HepG2 (cell line): ENCODE results near the gene MRM1. TPM values are rescaled to one million over a fixed set of nuclear protein-coding genes. Genes with fewer than 3 reads are reported as not detected.

ENCODE experiments used
- ATAC-seq: fragments of 200-7000 bp; cut with Tn5 transposase; 3 replicates; pipeline ENCODE4 v1.9.1; 2020; ENCODE audit warnings: mild to moderate bottlenecking, moderate library complexity
- BruUV-seq: library from RNA; stranded (reverse); fragments of 400-500 nt; replicated peaks from 2 replicates; lab custom pipeline; 2021; lab: Mats Ljungman, UMichigan
- CTCF ChIA-PET: fragments of 300-600 bp; formaldehyde crosslinking; extraction: SDS; loops from one replicate; lab custom pipeline; 2021; ENCODE audit warnings: low total read pairs, inconsistent platforms, low intra/inter-chr PET ratio; lab: Yijun Ruan, JAX
- POLR2A ChIA-PET: fragments of 350-600 bp; sonication (Branson Sonifier 250); formaldehyde crosslinking; loops from one replicate; lab custom pipeline; 2020; ENCODE audit warnings: antibody characterized with exemption, inconsistent platforms; lab: Yijun Ruan, JAX
- DNase-seq: peaks from one replicate; pipeline ENCODE4 v3.0.0-alpha.2; 2015; ENCODE audit warnings: low spot score
- FAIRE-seq: peaks from 3 replicates; lab custom pipeline; 2011; peaks lifted over from hg19 to GRCh38; lab: Jason Lieb, UNC
- H2AFZ ChIP-seq: one replicate; pipeline ENCODE4 v1.6.1; 2011; ENCODE audit warnings: low read length, inconsistent platforms
- H3K27ac ChIP-seq: fragments of 300-600 bp; 3 replicates; pipeline ENCODE4 v1.8.0; 2011; ENCODE audit warnings: mixed run types, mild to moderate bottlenecking, mixed read lengths, low read length, inconsistent platforms; ENCODE audit not compliant: insufficient read depth; ENCODE audit errors: extremely low read length
- H3K27me3 ChIP-seq, 2 experiments: fragments of 200-600 bp in 1 of 2; 2 replicates in 1 of 2; 3 replicates in 1 of 2; pipeline versions ENCODE4 v1.6.0 to v1.8.0; 2011; ENCODE audit warnings: low read length in 2 of 2, mild to moderate bottlenecking in 2 of 2, moderate library complexity in 2 of 2, inconsistent platforms in 1 of 2; ENCODE audit not compliant: insufficient read depth in 2 of 2, control insufficient read depth in 1 of 2
- H3K36me3 ChIP-seq, 2 experiments: fragments of 200-600 bp in 1 of 2; replicated peaks in 1 of 2; 2 replicates in 1 of 2; 3 replicates in 1 of 2; pipeline versions ENCODE4 v1.5.1 to v1.8.0; 2011; ENCODE audit warnings: low read length in 2 of 2, inconsistent platforms in 1 of 2; ENCODE audit not compliant: insufficient read depth in 2 of 2, control insufficient read depth in 1 of 2
- H3K4me1 ChIP-seq: 2 replicates; pipeline ENCODE4 v1.5.1; 2012; ENCODE audit warnings: low read length, inconsistent platforms; ENCODE audit not compliant: insufficient read depth
- H3K4me2 ChIP-seq: 2 replicates; pipeline ENCODE4 v1.6.0; 2011; ENCODE audit warnings: low read depth, low read length, inconsistent platforms
- H3K4me3 ChIP-seq, 3 experiments: fragments of 200-600 bp in 1 of 3; sonication (generic), shearing (Covaris generic) in 1 of 3; replicated peaks in 1 of 3; 2 replicates each; pipeline ENCODE4 v1.5.1; 2011 to 2016; ENCODE audit warnings: low read length in 3 of 3, inconsistent platforms in 2 of 3, low read depth in 2 of 3, mild to moderate bottlenecking in 2 of 3, control low read depth in 1 of 3, mixed read lengths in 1 of 3; ENCODE audit not compliant: insufficient read depth in 1 of 3
- H3K79me2 ChIP-seq: one replicate; pipeline ENCODE4 v1.6.1; 2011; ENCODE audit warnings: low read length, inconsistent platforms; ENCODE audit not compliant: insufficient read depth
- H3K9ac ChIP-seq: 2 replicates; pipeline ENCODE4 v1.6.0; 2011; ENCODE audit warnings: mild to moderate bottlenecking, low read depth, low read length, inconsistent platforms; ENCODE audit not compliant: insufficient read depth
- H3K9me3 ChIP-seq: 2 replicates; pipeline ENCODE4 v1.5.1; 2012; ENCODE audit warnings: mild to moderate bottlenecking, low read length
- H4K20me1 ChIP-seq: 2 replicates; pipeline ENCODE4 v1.6.0; 2011; ENCODE audit warnings: inconsistent platforms, mild to moderate bottlenecking, low read length, moderate library complexity; ENCODE audit not compliant: insufficient read depth
- CCAR2 ChIP-seq: fragments of 200-400 bp; formaldehyde crosslinking; optimal IDR thresholded peaks from 2 replicates; pipeline ENCODE3; 2018; ENCODE audit warnings: low read depth, mild to moderate bottlenecking, low read length, moderate library complexity
- ETV5 ChIP-seq: IDR thresholded peaks from 2 replicates; pipeline ENCODE4 v1.6.1; 2018; ENCODE audit warnings: missing biosample characterization, missing genetic modification reagents, inconsistent platforms, borderline replicate concordance
- ETV6 ChIP-seq: sonication (generic); formaldehyde crosslinking; conservative IDR thresholded peaks from 2 replicates; pipeline ENCODE4 v1.4.0; 2020; ENCODE audit warnings: missing genetic modification reagents
- IRX3 ChIP-seq: sonication (generic); formaldehyde crosslinking; IDR thresholded peaks from 2 replicates; pipeline ENCODE4 v1.8.1; 2023; ENCODE audit warnings: mild to moderate bottlenecking, low read depth, missing genetic modification reagents, borderline replicate concordance
- KDM5A ChIP-seq: fragments of 200-600 bp; sonication (generic); IDR thresholded peaks from 2 replicates; pipeline ENCODE4 v1.7.0; 2018; ENCODE audit warnings: antibody characterized with exemption, mild to moderate bottlenecking, low read length, borderline replicate concordance
- POLR2G ChIP-seq: fragments of 200-400 bp; formaldehyde crosslinking; IDR thresholded peaks from 2 replicates; pipeline ENCODE4 v1.6.1; 2018; ENCODE audit warnings: mild to moderate bottlenecking, low read depth, low read length, moderate library complexity
- RAD21 ChIP-seq: fragments of 450-650 bp; formaldehyde crosslinking; IDR thresholded peaks from 2 replicates; pipeline ENCODE4 v1.5.0; 2020; ENCODE audit warnings: mild to moderate bottlenecking
- YY1 ChIP-seq: IDR thresholded peaks from 2 replicates; pipeline ENCODE4 v1.6.1; 2011; ENCODE audit warnings: low read length, low read depth, moderate library complexity, mild to moderate bottlenecking; ENCODE audit not compliant: insufficient read depth, insufficient replicate concordance
- ZNF709 ChIP-seq: sonication (generic); formaldehyde crosslinking; IDR thresholded peaks from 2 replicates; pipeline ENCODE4 v1.5.0; 2020; ENCODE audit warnings: mild to moderate bottlenecking, missing genetic modification reagents
- WGBS: methylation state at CpG from one replicate; pipeline ENCODE4 v1.1.6; 2017; ENCODE audit warnings: low lambda C conversion rate; 5-methylcytosine and 5-hydroxymethylcytosine counted together
- in situ Hi-C: cut with HindIII; loops from 2 replicates; pipeline ENCODE4 v1.10.0; 2017; ENCODE audit warnings: low pct_unique_long_range_greater_than_20kb; ENCODE audit not compliant: extremely low pct_ligation_motif_present
- intact Hi-C: fragments of 100-400 bp; cut with micrococcal nuclease; formaldehyde crosslinking; loops from one replicate; pipeline ENCODE4 v1.10.0; 2022; ENCODE audit not compliant: unreplicated experiment
- polyA plus RNA-seq, 8 experiments: library from polyadenylated mRNA; depleted of rRNA in 3 of 8; stranded (reverse) in 7 of 8; unstranded in 1 of 8; fragments of >200 nt; fragmentation: Illumina TruSeq in 4 of 8; extraction: Trizol in 4 of 8; gene quantifications; 2 replicates each; pipeline versions ENCODE4 v1.2.1 to v1.2.3, GENCODE V29; 2011 to 2016; ENCODE audit warnings: low read depth in 4 of 8, missing spikeins in 1 of 8, mixed read lengths in 1 of 8; ENCODE audit not compliant: insufficient read depth in 1 of 8
- total RNA-seq, 5 experiments: library from RNA; depleted of rRNA; stranded (reverse); fragments of >200 nt; fragmentation: Illumina TruSeq; extraction: Trizol; gene quantifications; 2 replicates each; pipeline ENCODE4 v1.2.3, GENCODE V29; 2016; ENCODE audit warnings: low read depth in 1 of 5
- TF ChIP-seq, protein P1 (sequence below): sonication (generic); formaldehyde crosslinking; IDR thresholded peaks from 2 replicates; pipeline ENCODE4 v1.4.0; 2020; ENCODE audit warnings: missing genetic modification reagents
- TF ChIP-seq, protein P2 (sequence below): IDR thresholded peaks from 2 replicates; pipeline ENCODE4 v1.6.1; 2016; ENCODE audit warnings: missing genetic modification reagents, missing compliant biosample characterization
- TF ChIP-seq, protein P3 (sequence below): IDR thresholded peaks from 2 replicates; pipeline ENCODE4 v1.6.1; 2016; ENCODE audit warnings: missing biosample characterization, missing genetic modification reagents, low read depth
- TF ChIP-seq, protein P4 (sequence below): sonication (generic); formaldehyde crosslinking; IDR thresholded peaks from 2 replicates; pipeline ENCODE4 v1.5.0; 2020; ENCODE audit warnings: mild to moderate bottlenecking, missing genetic modification reagents

MRM1 gene
- total and polyA plus RNA-seq, 2 of the 13 experiments (the other 11 are each of a cell fraction or from before 2014, with no cell fraction given): 4.1 to 11.3 TPM

DNA sequence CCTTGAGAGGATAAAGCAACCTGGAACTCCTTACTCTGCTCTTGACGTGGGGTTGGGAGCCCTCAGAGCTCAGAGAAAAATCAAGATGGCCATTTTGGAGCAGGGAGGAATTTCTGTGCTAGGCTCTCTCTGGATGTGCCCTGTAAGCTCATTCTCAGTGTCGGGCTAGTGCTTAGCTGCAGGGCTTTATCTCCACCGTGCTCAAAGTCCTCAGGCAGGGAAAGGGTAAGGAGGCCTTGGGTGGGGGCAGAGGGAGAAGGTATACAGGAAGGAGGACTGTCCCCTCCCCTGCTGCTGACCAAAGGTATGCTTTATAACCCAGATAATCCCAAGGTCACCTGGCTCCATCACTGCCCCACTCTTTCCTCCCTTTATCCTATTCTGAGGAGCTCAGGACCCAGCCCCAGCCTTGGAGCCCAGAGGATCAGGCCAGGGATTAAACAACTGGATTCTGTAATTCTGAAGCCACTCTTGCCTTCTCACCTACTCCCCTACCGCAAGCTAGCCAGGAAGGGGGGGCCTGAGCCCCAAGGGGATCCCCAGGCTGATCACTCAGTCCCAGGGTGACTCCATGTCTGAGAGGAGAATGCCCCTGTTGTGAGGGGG is 8.6 kb upstream of the MRM1 start:
- Histone ChIP-seq H4K20me1 (no peaks in the 10 kb centered on the region), H3K27ac (peak overlapping the region; percentile 84), H3K9me3 (no peaks in the 10 kb centered on the region), H3K36me3 (peaks cover 8 to 18% of the 10 kb centered on the region in 2 experiments), H3K4me3 (peak overlapping the region; percentile 80 to 96 (median 84)), H3K27me3 (no peaks in the 10 kb centered on the region; a peak in 1 of 5 replicates), H2AFZ (no peak overlapping the region), H3K9ac (peak overlapping the region; percentile 91), H3K4me1 (peaks cover 25% of the 10 kb centered on the region), H3K79me2 (peaks cover 15% of the 10 kb centered on the region), H3K4me2 (peak overlapping the region; percentile 95)
- intact Hi-C loops (loop anchor here (5.0 kb wide), 1 partner anchor 46 kb away; no protein-coding TSS in a partner anchor), in situ Hi-C loops (no loop called here)
- 20% methylated on average over 2 of the region's 4 CpGs for WGBS
- no peak for FAIRE-seq
- peak; percentile 55 for ATAC-seq
- BruUV-seq: TSS peak; percentile 48
- POLR2A ChIA-PET: interaction anchor here (2.7 to 3.0 kb wide), 3 partner anchors 10 to 58 kb away, joined by 11 to 71 read pairs (median 32); partner anchors contain the start of genes GGNBP2, MRM1, MYO19 and PIGW
- DNase-seq: peak; percentile 41
- CTCF ChIA-PET: no interaction called here
- no peak for TF ChIP-seq CCAR2
- TF ChIP-seq ETV6 (CRISPR knock-in tag): no peak
- no peak for TF ChIP-seq ZNF709 (CRISPR knock-in tag)
- TF ChIP-seq, protein P1, sequence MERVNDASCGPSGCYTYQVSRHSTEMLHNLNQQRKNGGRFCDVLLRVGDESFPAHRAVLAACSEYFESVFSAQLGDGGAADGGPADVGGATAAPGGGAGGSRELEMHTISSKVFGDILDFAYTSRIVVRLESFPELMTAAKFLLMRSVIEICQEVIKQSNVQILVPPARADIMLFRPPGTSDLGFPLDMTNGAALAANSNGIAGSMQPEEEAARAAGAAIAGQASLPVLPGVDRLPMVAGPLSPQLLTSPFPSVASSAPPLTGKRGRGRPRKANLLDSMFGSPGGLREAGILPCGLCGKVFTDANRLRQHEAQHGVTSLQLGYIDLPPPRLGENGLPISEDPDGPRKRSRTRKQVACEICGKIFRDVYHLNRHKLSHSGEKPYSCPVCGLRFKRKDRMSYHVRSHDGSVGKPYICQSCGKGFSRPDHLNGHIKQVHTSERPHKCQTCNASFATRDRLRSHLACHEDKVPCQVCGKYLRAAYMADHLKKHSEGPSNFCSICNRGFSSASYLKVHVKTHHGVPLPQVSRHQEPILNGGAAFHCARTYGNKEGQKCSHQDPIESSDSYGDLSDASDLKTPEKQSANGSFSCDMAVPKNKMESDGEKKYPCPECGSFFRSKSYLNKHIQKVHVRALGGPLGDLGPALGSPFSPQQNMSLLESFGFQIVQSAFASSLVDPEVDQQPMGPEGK (CRISPR knock-in tag): peak; percentile 81
- TF ChIP-seq, protein P2, sequence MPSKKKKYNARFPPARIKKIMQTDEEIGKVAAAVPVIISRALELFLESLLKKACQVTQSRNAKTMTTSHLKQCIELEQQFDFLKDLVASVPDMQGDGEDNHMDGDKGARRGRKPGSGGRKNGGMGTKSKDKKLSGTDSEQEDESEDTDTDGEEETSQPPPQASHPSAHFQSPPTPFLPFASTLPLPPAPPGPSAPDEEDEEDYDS (CRISPR knock-in tag): 0 out of 2 replicates have a peak, but pooled peaks have one; percentile 30
- no peak for TF ChIP-seq RAD21
- no peak for TF ChIP-seq KDM5A
- TF ChIP-seq, protein P3, sequence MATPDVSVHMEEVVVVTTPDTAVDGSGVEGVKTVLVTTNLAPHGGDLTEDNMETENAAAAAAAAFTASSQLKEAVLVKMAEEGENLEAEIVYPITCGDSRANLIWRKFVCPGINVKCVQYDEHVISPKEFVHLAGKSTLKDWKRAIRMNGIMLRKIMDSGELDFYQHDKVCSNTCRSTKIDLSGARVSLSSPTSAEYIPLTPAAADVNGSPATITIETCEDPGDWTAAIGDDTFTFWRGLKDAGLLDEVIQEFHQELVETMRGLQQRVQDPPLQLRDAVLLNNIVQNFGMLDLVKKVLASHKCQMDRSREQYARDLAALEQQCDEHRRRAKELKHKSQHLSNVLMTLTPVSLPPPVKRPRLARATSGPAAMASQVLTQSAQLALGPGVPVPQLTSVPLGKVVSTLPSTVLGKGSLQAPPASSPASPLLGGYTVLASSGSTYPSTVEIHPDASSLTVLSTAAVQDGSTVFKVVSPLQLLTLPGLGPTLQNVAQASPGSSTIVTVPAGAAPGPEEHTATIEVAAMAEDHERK (CRISPR knock-in tag): no peak
- peak; percentile 26; the same call in 1 of the 2 replicates for TF ChIP-seq ETV5 (CRISPR knock-in tag)
- peak; percentile 44 for TF ChIP-seq YY1
- TF ChIP-seq, protein P4, sequence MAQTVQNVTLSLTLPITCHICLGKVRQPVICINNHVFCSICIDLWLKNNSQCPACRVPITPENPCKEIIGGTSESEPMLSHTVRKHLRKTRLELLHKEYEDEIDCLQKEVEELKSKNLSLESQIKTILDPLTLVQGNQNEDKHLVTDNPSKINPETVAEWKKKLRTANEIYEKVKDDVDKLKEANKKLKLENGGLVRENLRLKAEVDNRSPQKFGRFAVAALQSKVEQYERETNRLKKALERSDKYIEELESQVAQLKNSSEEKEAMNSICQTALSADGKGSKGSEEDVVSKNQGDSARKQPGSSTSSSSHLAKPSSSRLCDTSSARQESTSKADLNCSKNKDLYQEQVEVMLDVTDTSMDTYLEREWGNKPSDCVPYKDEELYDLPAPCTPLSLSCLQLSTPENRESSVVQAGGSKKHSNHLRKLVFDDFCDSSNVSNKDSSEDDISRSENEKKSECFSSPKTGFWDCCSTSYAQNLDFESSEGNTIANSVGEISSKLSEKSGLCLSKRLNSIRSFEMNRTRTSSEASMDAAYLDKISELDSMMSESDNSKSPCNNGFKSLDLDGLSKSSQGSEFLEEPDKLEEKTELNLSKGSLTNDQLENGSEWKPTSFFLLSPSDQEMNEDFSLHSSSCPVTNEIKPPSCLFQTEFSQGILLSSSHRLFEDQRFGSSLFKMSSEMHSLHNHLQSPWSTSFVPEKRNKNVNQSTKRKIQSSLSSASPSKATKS: no peak
- peak; percentile 32; the same call in 1 of the 2 replicates for TF ChIP-seq POLR2G
- no peak for TF ChIP-seq IRX3 (CRISPR knock-in tag)
